ENCODE results near the gene HCN4. TPM values are rescaled to one million over a fixed set of nuclear protein-coding genes. Genes with fewer than 3 reads are reported as not detected.

HCN4 gene
- total and polyA plus RNA-seq, 2 donors (not counting 1 experiment from before 2014, with no cell fraction given): not detected

- no peak for DNase-seq (ENCODE audit: low read depth in 2 of 2)
- TF ChIP-seq, protein P1, sequence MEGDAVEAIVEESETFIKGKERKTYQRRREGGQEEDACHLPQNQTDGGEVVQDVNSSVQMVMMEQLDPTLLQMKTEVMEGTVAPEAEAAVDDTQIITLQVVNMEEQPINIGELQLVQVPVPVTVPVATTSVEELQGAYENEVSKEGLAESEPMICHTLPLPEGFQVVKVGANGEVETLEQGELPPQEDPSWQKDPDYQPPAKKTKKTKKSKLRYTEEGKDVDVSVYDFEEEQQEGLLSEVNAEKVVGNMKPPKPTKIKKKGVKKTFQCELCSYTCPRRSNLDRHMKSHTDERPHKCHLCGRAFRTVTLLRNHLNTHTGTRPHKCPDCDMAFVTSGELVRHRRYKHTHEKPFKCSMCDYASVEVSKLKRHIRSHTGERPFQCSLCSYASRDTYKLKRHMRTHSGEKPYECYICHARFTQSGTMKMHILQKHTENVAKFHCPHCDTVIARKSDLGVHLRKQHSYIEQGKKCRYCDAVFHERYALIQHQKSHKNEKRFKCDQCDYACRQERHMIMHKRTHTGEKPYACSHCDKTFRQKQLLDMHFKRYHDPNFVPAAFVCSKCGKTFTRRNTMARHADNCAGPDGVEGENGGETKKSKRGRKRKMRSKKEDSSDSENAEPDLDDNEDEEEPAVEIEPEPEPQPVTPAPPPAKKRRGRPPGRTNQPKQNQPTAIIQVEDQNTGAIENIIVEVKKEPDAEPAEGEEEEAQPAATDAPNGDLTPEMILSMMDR (conservative IDR thresholded peaks at IDR 0.05 in 1 of 2, IDR thresholded peaks at IDR 0.05 in 1 of 2; ENCODE audit: low read depth in 1 of 2, low read length in 2 of 2): no peak
- no peak for TF ChIP-seq EZH2 (IDR thresholded peaks at IDR 0.05; ENCODE audit: low read length, missing control alignments)
- H4K20me1 ChIP-seq (ENCODE audit: control insufficient read depth, extremely low read depth, insufficient read depth, low read length): no peaks in the 10 kb centered on the region
Measured at GRCh38 chr15:73375755-73376305, 7.1 kb upstream of the HCN4 start.

DNA sequence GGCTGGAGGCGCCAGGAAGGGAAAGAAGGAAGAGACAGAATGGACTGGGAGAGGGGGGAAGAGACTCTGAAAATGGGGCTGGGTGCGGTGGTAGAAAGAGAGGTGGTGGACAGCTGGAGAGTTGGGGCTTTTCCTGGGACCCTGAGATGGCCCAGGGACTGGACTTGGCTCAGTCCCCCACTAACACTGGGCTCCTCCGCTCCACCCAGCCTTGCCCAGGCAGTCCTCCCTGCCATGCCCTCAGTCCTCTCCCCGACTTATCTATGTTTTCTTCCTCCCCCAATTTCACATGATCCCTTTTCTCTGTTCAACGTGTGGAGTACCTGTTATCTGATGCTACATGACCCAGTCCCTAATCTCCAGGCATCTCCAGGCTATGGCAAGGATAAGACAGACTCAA is 6.3 kb upstream of the HCN4 start:
- H3K27me3 ChIP-seq (ENCODE audit: control insufficient read depth, insufficient read depth, low read length): peaks cover 11% of the 10 kb centered on the region
- no peaks in the 10 kb centered on the region for H3K4me1 ChIP-seq (ENCODE audit: control insufficient read depth, extremely low read depth, insufficient read depth, low read length)
- TF ChIP-seq, protein P1 (conservative IDR thresholded peaks at IDR 0.05 in 1 of 2, IDR thresholded peaks at IDR 0.05 in 1 of 2; ENCODE audit: low read depth in 1 of 2, low read length in 2 of 2): no peak
- no peak for TF ChIP-seq EZH2 (IDR thresholded peaks at IDR 0.05; ENCODE audit: low read length, missing control alignments)
- no peak overlapping the region for H3K4me3 ChIP-seq (replicated peaks in 1 of 4; ENCODE audit: control extremely low read depth in 1 of 4, insufficient read depth in 1 of 4, low read depth in 3 of 4, low read length in 4 of 4)
- H2AFZ ChIP-seq (ENCODE audit: low read length): no peak overlapping the region
- no peaks in the 10 kb centered on the region for H3K36me3 ChIP-seq (ENCODE audit: control insufficient read depth, insufficient read depth, low read length)
- no peaks in the 10 kb centered on the region for H4K20me1 ChIP-seq (ENCODE audit: control insufficient read depth, extremely low read depth, insufficient read depth, low read length)
- no peak for DNase-seq (ENCODE audit: low read depth in 2 of 2)
- no peak overlapping the region for H3K4me2 ChIP-seq (ENCODE audit: extremely low read depth, insufficient read depth, low read length)
- no peak overlapping the region for H3K27ac ChIP-seq (ENCODE audit: insufficient read depth, low read length)
- no peaks in the 10 kb centered on the region for H3K79me2 ChIP-seq (ENCODE audit: control insufficient read depth, insufficient read depth, low read length)
- H3K9me3 ChIP-seq (ENCODE audit: control insufficient read depth, insufficient read depth, low read depth, low read length): no peaks in the 10 kb centered on the region
- H3K9ac ChIP-seq (ENCODE audit: insufficient read depth, low read length): no peak overlapping the region

More at GRCh38 chr15:73375755-73376305, 7.1 kb upstream of the HCN4 start:
- H3K27ac ChIP-seq (ENCODE audit: insufficient read depth, low read length): no peak overlapping the region
- H3K4me2 ChIP-seq (ENCODE audit: extremely low read depth, insufficient read depth, low read length): no peak overlapping the region
- no peaks in the 10 kb centered on the region for H3K4me1 ChIP-seq (ENCODE audit: control insufficient read depth, extremely low read depth, insufficient read depth, low read length)
- H3K27me3 ChIP-seq (ENCODE audit: control insufficient read depth, insufficient read depth, low read length): peaks cover 4% of the 10 kb centered on the region
- no peak overlapping the region for H2AFZ ChIP-seq (ENCODE audit: low read length)
- no peaks in the 10 kb centered on the region for H3K79me2 ChIP-seq (ENCODE audit: control insufficient read depth, insufficient read depth, low read length)
- H3K9me3 ChIP-seq (ENCODE audit: control insufficient read depth, insufficient read depth, low read depth, low read length): no peaks in the 10 kb centered on the region
- no peak overlapping the region for H3K9ac ChIP-seq (ENCODE audit: insufficient read depth, low read length)
- no peak overlapping the region for H3K4me3 ChIP-seq (replicated peaks in 1 of 4; ENCODE audit: control extremely low read depth in 1 of 4, insufficient read depth in 1 of 4, low read depth in 3 of 4, low read length in 4 of 4)
- no peaks in the 10 kb centered on the region for H3K36me3 ChIP-seq (ENCODE audit: control insufficient read depth, insufficient read depth, low read length)

- Histone ChIP-seq H4K20me1 (ENCODE audit: control insufficient read depth, extremely low read depth, insufficient read depth, low read length) (no peaks in the 10 kb centered on the region), H3K9me3 (ENCODE audit: control insufficient read depth, insufficient read depth, low read depth, low read length) (no peaks in the 10 kb centered on the region), H3K4me2 (ENCODE audit: extremely low read depth, insufficient read depth, low read length) (no peak overlapping the region), H3K79me2 (ENCODE audit: control insufficient read depth, insufficient read depth, low read length) (no peaks in the 10 kb centered on the region), H3K36me3 (ENCODE audit: control insufficient read depth, insufficient read depth, low read length) (no peaks in the 10 kb centered on the region), H3K9ac (ENCODE audit: insufficient read depth, low read length) (no peak overlapping the region), H3K27me3 (ENCODE audit: control insufficient read depth, insufficient read depth, low read length) (peaks cover 14% of the 10 kb centered on the region), H3K4me3 (replicated peaks in 1 of 4; ENCODE audit: control extremely low read depth in 1 of 4, insufficient read depth in 1 of 4, low read depth in 3 of 4, low read length in 4 of 4) (no peak overlapping the region), H2AFZ (ENCODE audit: low read length) (no peak overlapping the region), H3K4me1 (ENCODE audit: control insufficient read depth, extremely low read depth, insufficient read depth, low read length) (no peaks in the 10 kb centered on the region), H3K27ac (ENCODE audit: insufficient read depth, low read length) (no peak overlapping the region)
- DNase-seq (ENCODE audit: low read depth in 2 of 2): no peak
- TF ChIP-seq, protein P1 (conservative IDR thresholded peaks at IDR 0.05 in 1 of 2, IDR thresholded peaks at IDR 0.05 in 1 of 2; ENCODE audit: low read depth in 1 of 2, low read length in 2 of 2): no peak
- no peak for TF ChIP-seq EZH2 (IDR thresholded peaks at IDR 0.05; ENCODE audit: low read length, missing control alignments)
Measured at GRCh38 chr15:73374604-73375003, 5.8 kb upstream of the HCN4 start.
